Fibroblast of lung (primary cell): ENCODE measurements around the gene PPME1. TPM values are rescaled to one million over a fixed set of nuclear protein-coding genes. Genes with fewer than 3 reads are reported as not detected.
A peak's percentile ranks its signal among the peaks of the same experiment; 100 is the strongest.

Experiments
- DNase-seq, 2 donors: peaks; one replicate each; pipeline versions ENCODE4 v3.0.0 to v3.0.0-alpha.2; 2010; ENCODE audit warnings: low read depth in 2 of 2
- H2AFZ ChIP-seq: 2 replicates; pipeline ENCODE4 v1.5.1; 2012; ENCODE audit warnings: low read length, control low read depth, inconsistent platforms
- H3K27ac ChIP-seq: 2 replicates; pipeline ENCODE4 v1.5.1; 2011; ENCODE audit warnings: low read length, control low read depth; ENCODE audit not compliant: insufficient read depth
- H3K27me3 ChIP-seq: 2 replicates; pipeline ENCODE4 v1.5.1; 2011; ENCODE audit warnings: mild to moderate bottlenecking, low read length; ENCODE audit not compliant: control insufficient read depth, insufficient read depth
- H3K36me3 ChIP-seq: 2 replicates; pipeline ENCODE4 v1.5.1; 2011; ENCODE audit warnings: low read length; ENCODE audit not compliant: control insufficient read depth, insufficient read depth
- H3K4me1 ChIP-seq: 2 replicates; pipeline ENCODE4 v1.5.1; 2011; ENCODE audit warnings: low read length; ENCODE audit not compliant: control insufficient read depth, insufficient read depth; ENCODE audit errors: extremely low read depth
- H3K4me2 ChIP-seq: 2 replicates; pipeline ENCODE4 v1.5.1; 2011; ENCODE audit warnings: low read length, control low read depth; ENCODE audit not compliant: insufficient read depth; ENCODE audit errors: extremely low read depth
- H3K4me3 ChIP-seq, 4 experiments: fragments of 200-600 bp in 1 of 4; sonication (generic) in 1 of 4; replicated peaks in 1 of 4; 2 replicates each; pipeline ENCODE4 v1.5.1; 2011 to 2016; ENCODE audit warnings: low read length in 4 of 4, low read depth in 3 of 4, mild to moderate bottlenecking in 3 of 4, control low read depth in 2 of 4, inconsistent platforms in 1 of 4, mixed read lengths in 1 of 4; ENCODE audit not compliant: insufficient read depth in 1 of 4; ENCODE audit errors: control extremely low read depth in 1 of 4
- H3K79me2 ChIP-seq: 2 replicates; pipeline ENCODE4 v1.5.1; 2012; ENCODE audit warnings: mild to moderate bottlenecking, low read length, inconsistent platforms; ENCODE audit not compliant: control insufficient read depth, insufficient read depth
- H3K9ac ChIP-seq: 2 replicates; pipeline ENCODE4 v1.5.1; 2011; ENCODE audit warnings: mild to moderate bottlenecking, low read length, control low read depth; ENCODE audit not compliant: insufficient read depth
- H3K9me3 ChIP-seq: 2 replicates; pipeline ENCODE4 v1.5.1; 2012; ENCODE audit warnings: low read depth, low read length; ENCODE audit not compliant: control insufficient read depth, insufficient read depth
- H4K20me1 ChIP-seq: 2 replicates; pipeline ENCODE4 v1.5.1; 2011; ENCODE audit warnings: low read length; ENCODE audit not compliant: control insufficient read depth, insufficient read depth; ENCODE audit errors: extremely low read depth
- CTCF ChIP-seq, 2 donors: IDR thresholded peaks in 1 of 2; conservative IDR thresholded peaks in 1 of 2; 1 replicate in 1 of 2; 2 replicates in 1 of 2; pipeline ENCODE4 v1.5.1; 2011 to 2012; ENCODE audit warnings: low read length in 2 of 2, control low read depth in 1 of 2, inconsistent platforms in 1 of 2, low read depth in 1 of 2, mild to moderate bottlenecking in 1 of 2
- EZH2 ChIP-seq: IDR thresholded peaks from 2 replicates; pipeline ENCODE4 v1.5.1; 2012; ENCODE audit warnings: low read length, control low read depth, mild to moderate bottlenecking; ENCODE audit errors: missing control alignments
- polyA plus RNA-seq, 2 donors: library from polyadenylated mRNA; depleted of rRNA in 1 of 2; stranded (reverse) in 1 of 2; unstranded in 1 of 2; fragments of >200 nt; gene quantifications; 2 replicates each; pipeline ENCODE4 v1.2.1, GENCODE V29; 2011 to 2012; ENCODE audit warnings: missing spikeins in 1 of 2
- total RNA-seq: library from RNA; depleted of rRNA; stranded (reverse); fragments of >200 nt; gene quantifications from 2 replicates; pipeline ENCODE4 v1.2.1, GENCODE V29; 2014

Gene PPME1
- total and polyA plus RNA-seq, 2 donors (not counting 1 experiment from before 2014, with no cell fraction given): 35.3 to 38.8 TPM

- Histone ChIP-seq H3K9me3 (no peaks in the 10 kb centered on the region), H2AFZ (no peak overlapping the region), H3K36me3 (peaks cover 2% of the 10 kb centered on the region), H3K27me3 (no peaks in the 10 kb centered on the region), H3K79me2 (no peaks in the 10 kb centered on the region), H4K20me1 (no peaks in the 10 kb centered on the region), H3K4me3 (no peak overlapping the region), H3K4me1 (no peaks in the 10 kb centered on the region), H3K4me2 (no peak overlapping the region), H3K9ac (no peak overlapping the region), H3K27ac (no peak overlapping the region)
- DNase-seq: peak; percentile 43 to 75
- TF ChIP-seq EZH2 (no peak), CTCF (conservative IDR thresholded peaks at IDR 0.05 in 1 of 2, IDR thresholded peaks at IDR 0.05 in 1 of 2; ENCODE audit: low read depth in 1 of 2, low read length in 2 of 2) (peak; percentile 90 to 91)
These were observed 84.8 kb downstream of the PPME1 start for GRCh38 chr11:74255741-74256375.

GRCh38 chr11:74256378-74257133 is 85.5 kb downstream of the PPME1 start:
- Histone ChIP-seq H3K79me2 (no peaks in the 10 kb centered on the region), H4K20me1 (no peaks in the 10 kb centered on the region), H3K4me1 (no peaks in the 10 kb centered on the region), H2AFZ (no peak overlapping the region), H3K4me2 (no peak overlapping the region), H3K36me3 (peaks cover 2% of the 10 kb centered on the region), H3K4me3 (no peak overlapping the region), H3K27ac (no peak overlapping the region), H3K27me3 (no peaks in the 10 kb centered on the region), H3K9me3 (no peaks in the 10 kb centered on the region), H3K9ac (no peak overlapping the region)
- TF ChIP-seq CTCF (conservative IDR thresholded peaks at IDR 0.05 in 1 of 2, IDR thresholded peaks at IDR 0.05 in 1 of 2; ENCODE audit: low read depth in 1 of 2, low read length in 2 of 2) (no peak), EZH2 (no peak)
- DNase-seq: no peak

- no peaks in the 10 kb centered on the region for H3K4me1 ChIP-seq
- no peak overlapping the region for H3K27ac ChIP-seq
- DNase-seq: peak; percentile 61 to 91
- H3K4me3 ChIP-seq: no peak overlapping the region
- H3K9me3 ChIP-seq: no peaks in the 10 kb centered on the region
- no peak for TF ChIP-seq CTCF (conservative IDR thresholded peaks at IDR 0.05 in 1 of 2, IDR thresholded peaks at IDR 0.05 in 1 of 2; ENCODE audit: low read depth in 1 of 2, low read length in 2 of 2)
- no peak for TF ChIP-seq EZH2
- no peak overlapping the region for H3K4me2 ChIP-seq
- H3K36me3 ChIP-seq: peaks cover 2% of the 10 kb centered on the region
- H3K79me2 ChIP-seq: no peaks in the 10 kb centered on the region
- no peak overlapping the region for H2AFZ ChIP-seq
- no peak overlapping the region for H3K9ac ChIP-seq
- no peaks in the 10 kb centered on the region for H4K20me1 ChIP-seq
- no peaks in the 10 kb centered on the region for H3K27me3 ChIP-seq
These were observed 87.0 kb downstream of the PPME1 start for GRCh38 chr11:74257959-74258553.
